ENCODE results near the gene PRR5L. TPM values are rescaled to one million over a fixed set of nuclear protein-coding genes. Genes with fewer than 3 reads are reported as not detected.

The PRR5L gene
- total RNA-seq, 1 experiment from 2014 or later = 23.9 TPM

DNA sequence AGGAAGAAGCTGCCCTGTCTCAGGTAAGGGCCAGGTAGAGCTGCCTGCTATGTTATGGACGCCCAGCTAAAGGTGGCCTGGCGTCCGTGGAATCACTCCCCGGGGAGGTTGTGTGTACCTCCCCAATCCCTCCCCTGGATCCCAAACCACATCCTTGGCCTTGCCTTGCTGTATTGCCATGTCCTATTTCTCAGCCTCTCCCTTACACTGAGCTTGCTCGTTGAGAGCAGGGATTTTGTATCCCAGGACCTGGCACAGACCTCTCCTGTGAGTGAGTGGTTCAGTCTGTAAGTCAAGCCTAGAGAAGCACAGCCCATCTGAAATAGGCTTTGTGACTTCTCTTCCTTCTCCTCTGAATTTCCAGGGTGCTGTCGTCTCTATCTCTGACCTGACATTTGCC is 160.1 kb downstream of the PRR5L start:
- DNase-seq (ENCODE audit: unreplicated experiment) = no peak
- H3K36me3 Mint-ChIP-seq (ENCODE audit: insufficient read depth, unreplicated experiment) = peaks cover 7% of the 10 kb centered on the region
- CTCF ChIA-PET = interaction anchor here (0.6 to 2.8 kb wide), 5 partner anchors 13 to 249 kb away, joined by 3 to 6 read pairs (median 3); no protein-coding TSS in a partner anchor
- intact Hi-C loops (cut with micrococcal nuclease) = no loop called here
- H3K27me3 Mint-ChIP-seq (ENCODE audit: insufficient read depth, unreplicated experiment) = no peaks in the 10 kb centered on the region
- H3K4me3 Mint-ChIP-seq (ENCODE audit: unreplicated experiment) = no peak overlapping the region
- POLR2A ChIA-PET = interaction anchor here (0.6 to 1.3 kb wide), 4 partner anchors 12 to 148 kb away, joined by 3 to 5 read pairs (median 3); no protein-coding TSS in a partner anchor
- H3K27ac Mint-ChIP-seq (ENCODE audit: low read depth, unreplicated experiment) = peak overlapping the region; percentile 95
- no TSS peak for BruUV-seq (replicated peaks)
- TF ChIP-seq, protein P1, sequence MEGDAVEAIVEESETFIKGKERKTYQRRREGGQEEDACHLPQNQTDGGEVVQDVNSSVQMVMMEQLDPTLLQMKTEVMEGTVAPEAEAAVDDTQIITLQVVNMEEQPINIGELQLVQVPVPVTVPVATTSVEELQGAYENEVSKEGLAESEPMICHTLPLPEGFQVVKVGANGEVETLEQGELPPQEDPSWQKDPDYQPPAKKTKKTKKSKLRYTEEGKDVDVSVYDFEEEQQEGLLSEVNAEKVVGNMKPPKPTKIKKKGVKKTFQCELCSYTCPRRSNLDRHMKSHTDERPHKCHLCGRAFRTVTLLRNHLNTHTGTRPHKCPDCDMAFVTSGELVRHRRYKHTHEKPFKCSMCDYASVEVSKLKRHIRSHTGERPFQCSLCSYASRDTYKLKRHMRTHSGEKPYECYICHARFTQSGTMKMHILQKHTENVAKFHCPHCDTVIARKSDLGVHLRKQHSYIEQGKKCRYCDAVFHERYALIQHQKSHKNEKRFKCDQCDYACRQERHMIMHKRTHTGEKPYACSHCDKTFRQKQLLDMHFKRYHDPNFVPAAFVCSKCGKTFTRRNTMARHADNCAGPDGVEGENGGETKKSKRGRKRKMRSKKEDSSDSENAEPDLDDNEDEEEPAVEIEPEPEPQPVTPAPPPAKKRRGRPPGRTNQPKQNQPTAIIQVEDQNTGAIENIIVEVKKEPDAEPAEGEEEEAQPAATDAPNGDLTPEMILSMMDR (IDR thresholded peaks at IDR 0.05; ENCODE audit: unreplicated experiment) = no peak
- no peaks in the 10 kb centered on the region for H3K9me3 Mint-ChIP-seq (ENCODE audit: unreplicated experiment)
- H3K4me1 Mint-ChIP-seq (ENCODE audit: insufficient read depth, unreplicated experiment) = peaks cover 23% of the 10 kb centered on the region

DNA sequence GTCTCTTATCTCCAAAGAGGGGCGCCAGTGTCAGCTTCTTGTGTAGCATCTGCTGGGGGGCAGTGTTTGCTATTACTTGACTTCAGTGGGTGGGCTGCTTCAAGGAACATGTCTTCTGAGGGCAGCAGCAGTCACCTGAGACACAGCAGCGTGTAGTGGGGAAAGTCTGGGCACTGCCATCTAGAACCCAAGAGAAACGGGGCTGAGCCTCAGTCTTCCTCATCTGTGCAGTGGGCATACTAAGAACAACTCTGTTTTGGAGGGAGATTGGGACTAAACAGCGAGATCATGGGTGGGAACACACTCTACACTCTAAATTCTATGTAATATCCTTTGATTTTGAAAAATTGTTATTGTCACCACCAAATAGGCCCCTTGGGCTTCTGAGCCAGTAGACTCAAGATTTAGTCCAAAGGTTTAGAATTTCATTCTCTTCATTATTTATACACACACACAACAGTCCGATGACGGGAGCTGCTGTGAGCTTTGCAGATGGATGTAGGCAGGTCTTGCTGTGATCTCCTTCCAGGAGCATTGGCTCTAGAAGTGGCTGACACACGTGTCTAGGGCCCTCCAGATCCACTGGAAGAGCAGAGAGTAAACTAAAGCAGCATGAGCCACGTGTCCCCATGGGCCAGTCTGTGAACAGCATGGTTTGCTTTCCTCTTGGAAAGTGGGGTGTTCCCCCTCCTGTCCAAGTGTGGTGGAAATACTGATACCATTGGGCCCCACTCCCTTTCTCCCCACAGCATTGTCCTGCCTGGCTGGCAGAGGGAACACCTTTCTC is 162.2 kb downstream of the PRR5L start:
- TF ChIP-seq, protein P1 (IDR thresholded peaks at IDR 0.05; ENCODE audit: unreplicated experiment) = no peak
- CTCF ChIA-PET = interaction anchor here (2.8 kb wide), 1 partner anchor 11 kb away, joined by 6 read pairs; no protein-coding TSS in a partner anchor
- no TSS peak for BruUV-seq (replicated peaks)
- Mint-ChIP-seq H3K27ac (ENCODE audit: low read depth, unreplicated experiment) (no peak overlapping the region), H3K9me3 (ENCODE audit: unreplicated experiment) (no peaks in the 10 kb centered on the region), H3K27me3 (ENCODE audit: insufficient read depth, unreplicated experiment) (no peaks in the 10 kb centered on the region), H3K4me1 (ENCODE audit: insufficient read depth, unreplicated experiment) (peaks cover 22% of the 10 kb centered on the region), H3K36me3 (ENCODE audit: insufficient read depth, unreplicated experiment) (peaks cover 16% of the 10 kb centered on the region), H3K4me3 (ENCODE audit: unreplicated experiment) (no peak overlapping the region)
- intact Hi-C loops (cut with micrococcal nuclease) = no loop called here
- no peak for DNase-seq (ENCODE audit: unreplicated experiment)
- POLR2A ChIA-PET = interaction anchor here (0.6 kb wide), 1 partner anchor 188 kb away, joined by 4 read pairs; no protein-coding TSS in a partner anchor

DNA sequence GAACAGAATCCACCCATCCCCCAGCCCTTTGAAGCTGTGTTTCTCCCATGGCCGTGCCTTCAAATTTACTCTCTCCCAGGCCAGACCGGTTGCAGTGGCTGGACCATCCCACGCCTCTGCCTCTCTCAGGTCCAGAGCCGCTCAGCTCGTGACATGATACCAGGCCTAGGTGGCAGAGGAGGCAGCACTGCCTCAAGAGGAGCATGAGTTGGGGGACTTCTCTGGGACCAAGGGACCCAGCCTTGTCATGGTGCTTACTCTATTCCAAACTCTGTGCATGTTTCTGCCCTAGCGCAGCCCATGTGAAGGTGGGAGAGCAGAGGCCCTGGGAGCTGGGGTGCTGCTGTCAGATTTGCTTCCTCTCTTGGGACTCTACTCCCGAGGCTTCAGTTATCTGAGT is 163.0 kb downstream of the PRR5L start:
- no peak for DNase-seq (ENCODE audit: unreplicated experiment)
- TF ChIP-seq, protein P1 (IDR thresholded peaks at IDR 0.05; ENCODE audit: unreplicated experiment) = no peak
- H3K4me1 Mint-ChIP-seq (ENCODE audit: insufficient read depth, unreplicated experiment) = peaks cover 15% of the 10 kb centered on the region
- CTCF ChIA-PET = no interaction called here
- H3K9me3 Mint-ChIP-seq (ENCODE audit: unreplicated experiment) = no peaks in the 10 kb centered on the region
- H3K4me3 Mint-ChIP-seq (ENCODE audit: unreplicated experiment) = no peak overlapping the region
- H3K27me3 Mint-ChIP-seq (ENCODE audit: insufficient read depth, unreplicated experiment) = no peaks in the 10 kb centered on the region
- BruUV-seq (replicated peaks) = no TSS peak
- POLR2A ChIA-PET = interaction anchor here (0.7 kb wide), 1 partner anchor 13 kb away, joined by 3 read pairs; no protein-coding TSS in a partner anchor
- peaks cover 18% of the 10 kb centered on the region for H3K36me3 Mint-ChIP-seq (ENCODE audit: insufficient read depth, unreplicated experiment)
- no peak overlapping the region for H3K27ac Mint-ChIP-seq (ENCODE audit: low read depth, unreplicated experiment)
- intact Hi-C loops (cut with micrococcal nuclease) = no loop called here

DNA sequence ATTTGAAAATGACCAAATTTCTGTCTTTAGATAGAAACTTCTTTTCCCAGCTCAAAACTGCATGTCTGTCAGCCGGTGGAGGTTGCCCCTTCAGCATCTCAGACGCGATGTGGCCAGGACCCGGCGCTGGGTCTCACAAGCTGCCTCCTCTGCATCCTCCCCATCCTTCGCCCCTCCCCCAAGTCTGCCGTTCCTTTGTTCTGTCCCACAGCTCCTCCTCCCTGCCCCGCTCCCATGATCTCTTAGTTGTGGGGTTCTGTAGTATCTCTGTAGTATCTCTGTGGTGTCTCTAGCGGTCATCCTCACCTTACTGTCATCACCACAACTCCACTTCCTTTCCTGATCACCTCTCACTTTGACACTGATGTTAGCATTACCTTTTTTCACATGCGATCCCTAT is 164.1 kb downstream of the PRR5L start:
- CTCF ChIA-PET = interaction anchor here (0.7 kb wide), 1 partner anchor 523 kb away, joined by 3 read pairs; no protein-coding TSS in a partner anchor
- no peaks in the 10 kb centered on the region for H3K27me3 Mint-ChIP-seq (ENCODE audit: insufficient read depth, unreplicated experiment)
- POLR2A ChIA-PET = no interaction called here
- BruUV-seq (replicated peaks) = no TSS peak
- H3K4me3 Mint-ChIP-seq (ENCODE audit: unreplicated experiment) = no peak overlapping the region
- TF ChIP-seq, protein P1 (IDR thresholded peaks at IDR 0.05; ENCODE audit: unreplicated experiment) = no peak
- H3K36me3 Mint-ChIP-seq (ENCODE audit: insufficient read depth, unreplicated experiment) = peaks cover 20% of the 10 kb centered on the region
- peaks cover 12% of the 10 kb centered on the region for H3K4me1 Mint-ChIP-seq (ENCODE audit: insufficient read depth, unreplicated experiment)
- no peak for DNase-seq (ENCODE audit: unreplicated experiment)
- no peak overlapping the region for H3K27ac Mint-ChIP-seq (ENCODE audit: low read depth, unreplicated experiment)
- no peaks in the 10 kb centered on the region for H3K9me3 Mint-ChIP-seq (ENCODE audit: unreplicated experiment)
- intact Hi-C loops (cut with micrococcal nuclease) = no loop called here

All from MCF 10A (cell line).